Esophagus (tissue), 2 donors: ENCODE results near the gene ADAMTS15. TPM values are rescaled to one million over a fixed set of nuclear protein-coding genes. Genes with fewer than 3 reads are reported as not detected.
A peak's percentile ranks its signal among the peaks of the same experiment; 100 is the strongest.

ENCODE experiments used
- H3K27ac ChIP-seq, 2 donors: one replicate each; pipeline ENCODE4 v1.5.1; 2013; ENCODE audit warnings: low read depth in 2 of 2, mild to moderate bottlenecking in 2 of 2, inconsistent platforms in 1 of 2, low read length in 1 of 2, moderate library complexity in 1 of 2
- H3K27me3 ChIP-seq, 2 donors: one replicate each; pipeline ENCODE4 v1.6.1; 2013; ENCODE audit warnings: low read length in 2 of 2, control low read depth in 1 of 2, mild to moderate bottlenecking in 1 of 2; ENCODE audit not compliant: insufficient read depth in 2 of 2, control insufficient read depth in 1 of 2
- H3K36me3 ChIP-seq, 2 donors: one replicate each; pipeline ENCODE4 v1.6.1; 2013; ENCODE audit warnings: low read length in 1 of 2; ENCODE audit not compliant: control insufficient read depth in 2 of 2, insufficient read depth in 2 of 2
- H3K4me1 ChIP-seq, 2 donors: one replicate each; pipeline ENCODE4 v1.6.1; 2013; ENCODE audit warnings: low read length in 1 of 2; ENCODE audit not compliant: control insufficient read depth in 2 of 2, insufficient read depth in 2 of 2
- H3K4me3 ChIP-seq, 2 donors: one replicate each; pipeline ENCODE4 v1.5.1; 2013; ENCODE audit warnings: low read length in 2 of 2, mild to moderate bottlenecking in 2 of 2, low read depth in 1 of 2, moderate library complexity in 1 of 2
- H3K9me3 ChIP-seq, 2 donors: one replicate each; pipeline ENCODE4 v1.6.1; 2013; ENCODE audit warnings: mild to moderate bottlenecking in 2 of 2, low read depth in 1 of 2, low read length in 1 of 2, moderate library complexity in 1 of 2; ENCODE audit not compliant: control insufficient read depth in 2 of 2, insufficient read depth in 1 of 2
- WGBS, 2 donors: extraction: QIAGEN DNeasy Blood & Tissue Kit; methylation state at CpG; one replicate each; pipeline ENCODE4 v1.1.7; 2013; 5-methylcytosine and 5-hydroxymethylcytosine counted together
- polyA plus RNA-seq, 2 donors: library from polyadenylated mRNA; stranded (reverse); fragments of 200-250 nt; gene quantifications; one replicate each; pipeline ENCODE4 v1.2.3, GENCODE V29; 2013
- donor health status: healthy with polysubstance abuse.
- donor health status: Bipolar disorder and iron deficiency.

Gene ADAMTS15
- polyA plus RNA-seq, 2 donors: 0.53 to 0.61 TPM

- WGBS, 2 donors: 69 to 73% methylated on average over 4 of the region's 4 CpGs
- Histone ChIP-seq H3K27ac (no peak overlapping the region), H3K4me1 (no peaks in the 10 kb centered on the region), H3K36me3 (no peaks in the 10 kb centered on the region), H3K27me3 (no peaks in the 10 kb centered on the region), H3K4me3 (no peak overlapping the region), H3K9me3 (no peaks in the 10 kb centered on the region)
Observed at GRCh38 chr11:130515829-130516553, 67.5 kb downstream of the ADAMTS15 start.

- Histone ChIP-seq H3K9me3 (no peaks in the 10 kb centered on the region), H3K4me3 (no peak overlapping the region), H3K4me1 (peaks cover 0 to 1% of the 10 kb centered on the region in 2 donors), H3K27me3 (no peaks in the 10 kb centered on the region), H3K36me3 (no peaks in the 10 kb centered on the region), H3K27ac (no peak overlapping the region)
- 92 to 94% methylated on average over 10 of the region's 10 CpGs for WGBS, 2 donors
Observed at GRCh38 chr11:130516554-130517505, 68.4 kb downstream of the ADAMTS15 start.

- Histone ChIP-seq H3K27ac (no peak overlapping the region), H3K9me3 (no peaks in the 10 kb centered on the region), H3K4me3 (no peak overlapping the region), H3K27me3 (no peaks in the 10 kb centered on the region), H3K36me3 (no peaks in the 10 kb centered on the region), H3K4me1 (peaks cover 0 to 4% of the 10 kb centered on the region in 2 donors)
- WGBS, 2 donors: 76 to 92% methylated on average over 4 of the region's 4 CpGs
Observed at GRCh38 chr11:130518164-130518680, 69.8 kb downstream of the ADAMTS15 start.

GRCh38 chr11:130519128-130519932 is 70.9 kb downstream of the ADAMTS15 start:
- 77 to 81% methylated on average over 11 of the region's 11 CpGs for WGBS, 2 donors
- peaks cover 0 to 4% of the 10 kb centered on the region in 2 donors for H3K4me1 ChIP-seq

GRCh38 chr11:130520271-130520671 is 71.8 kb downstream of the ADAMTS15 start:
- 64 to 73% methylated on average over 7 of the region's 7 CpGs for WGBS, 2 donors
- Histone ChIP-seq H3K4me1 (peaks cover 0 to 4% of the 10 kb centered on the region in 2 donors), H3K9me3 (no peaks in the 10 kb centered on the region), H3K4me3 (no peak overlapping the region), H3K27me3 (no peaks in the 10 kb centered on the region), H3K36me3 (no peaks in the 10 kb centered on the region), H3K27ac (no peak overlapping the region)

More at GRCh38 chr11:130519128-130519932, 70.9 kb downstream of the ADAMTS15 start:
- no peak overlapping the region for H3K27ac ChIP-seq
- H3K4me3 ChIP-seq: no peak overlapping the region
- H3K36me3 ChIP-seq: no peaks in the 10 kb centered on the region
- H3K27me3 ChIP-seq: no peaks in the 10 kb centered on the region
- H3K9me3 ChIP-seq: no peaks in the 10 kb centered on the region

GRCh38 chr11:130522284-130522961 is 74.0 kb downstream of the ADAMTS15 start:
- H3K9me3 ChIP-seq: no peaks in the 10 kb centered on the region
- H3K27ac ChIP-seq: peak overlapping the region; percentile 75 to 78
- H3K36me3 ChIP-seq: no peaks in the 10 kb centered on the region
- 32 to 37% methylated on average over 9 of the region's 9 CpGs for WGBS, 2 donors
- H3K4me1 ChIP-seq: peaks cover 0 to 4% of the 10 kb centered on the region in 2 donors
- H3K4me3 ChIP-seq: no peak overlapping the region
- no peaks in the 10 kb centered on the region for H3K27me3 ChIP-seq

GRCh38 chr11:130523166-130523565 is 74.7 kb downstream of the ADAMTS15 start:
- Histone ChIP-seq H3K36me3 (no peaks in the 10 kb centered on the region), H3K27me3 (no peaks in the 10 kb centered on the region), H3K27ac (peak overlapping the region; percentile 20 to 70), H3K4me3 (no peak overlapping the region), H3K4me1 (peaks cover 2 to 4% of the 10 kb centered on the region in 2 donors), H3K9me3 (no peaks in the 10 kb centered on the region)
- 86 to 93% methylated on average over 2 of the region's 2 CpGs for WGBS, 2 donors

GRCh38 chr11:130523609-130524008 is 75.2 kb downstream of the ADAMTS15 start:
- no peaks in the 10 kb centered on the region for H3K27me3 ChIP-seq
- H3K4me1 ChIP-seq: peaks cover 2 to 4% of the 10 kb centered on the region in 2 donors
- H3K9me3 ChIP-seq: no peaks in the 10 kb centered on the region
- 82 to 84% methylated on average over 10 of the region's 10 CpGs for WGBS, 2 donors
- H3K27ac ChIP-seq: peak overlapping the region; percentile 20 to 70
- H3K4me3 ChIP-seq: no peak overlapping the region
- no peaks in the 10 kb centered on the region for H3K36me3 ChIP-seq
